ENCODE data around the gene RASAL2.

DNA sequence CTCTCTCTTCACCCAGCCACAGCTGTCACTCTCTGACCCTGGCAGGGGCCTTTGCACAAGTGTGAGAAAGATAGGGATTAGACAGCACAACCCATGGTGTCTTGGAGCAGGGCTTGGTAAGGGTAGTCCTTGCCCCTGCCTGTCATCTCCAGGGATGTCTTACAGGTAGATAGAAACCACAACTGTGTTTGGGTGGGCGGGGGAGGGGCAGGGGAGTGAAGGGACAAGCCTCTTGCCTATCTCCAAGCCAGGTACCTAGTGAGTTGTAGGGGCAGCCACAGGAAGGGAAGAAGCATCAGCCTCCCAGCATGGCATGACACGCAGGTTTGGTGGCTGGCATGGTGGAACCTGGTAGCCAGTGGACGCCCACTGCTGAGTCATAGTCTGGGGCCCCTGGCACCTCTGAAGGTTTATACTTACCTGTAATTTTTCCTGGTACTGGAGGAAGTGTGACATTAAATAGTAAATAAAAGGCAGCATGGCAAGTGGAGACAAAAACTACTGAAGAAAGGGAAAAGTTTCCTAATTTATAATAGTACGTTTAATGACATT is 305.3 kb downstream of the RASAL2 start:
- no peak for TF ChIP-seq CTCF (IDR thresholded peaks at IDR 0.05)
- TF ChIP-seq POLR2A (IDR thresholded peaks at IDR 0.05) = no peak
